Rectal smooth muscle tissue (tissue), 1 donor: ENCODE measurements around the gene SFSWAP.
A peak's percentile ranks its signal among the peaks of the same experiment; 100 is the strongest.
"Not testable (repeated sequence)": the region's sequence is repeated elsewhere in the genome, so short reads cannot be mapped to it uniquely, and the experiment has no call there.

ENCODE experiments used
- H3K27ac ChIP-seq: one replicate; pipeline ENCODE4 v1.7.0; 2013; ENCODE audit warnings: low read depth, low read length, inconsistent platforms
- H3K27me3 ChIP-seq: one replicate; pipeline ENCODE4 v1.7.0; 2013; ENCODE audit warnings: low read length; ENCODE audit not compliant: control insufficient read depth, insufficient read depth
- H3K36me3 ChIP-seq: one replicate; pipeline ENCODE4 v1.7.0; 2013; ENCODE audit warnings: low read length; ENCODE audit not compliant: control insufficient read depth, insufficient read depth
- H3K4me1 ChIP-seq: one replicate; pipeline ENCODE4 v1.7.0; 2013; ENCODE audit warnings: low read length; ENCODE audit not compliant: control insufficient read depth, insufficient read depth
- H3K4me3 ChIP-seq: one replicate; pipeline ENCODE4 v1.7.0; 2013; ENCODE audit warnings: low read length
- H3K9ac ChIP-seq: one replicate; pipeline ENCODE4 v1.7.0; 2013; ENCODE audit warnings: low read length

SFSWAP gene

GRCh38 chr12:131695968-131696367 is 14.9 kb upstream of the SFSWAP start:
- Histone ChIP-seq H3K4me1 (no peaks in the 10 kb centered on the region), H3K36me3 (no peaks in the 10 kb centered on the region), H3K27me3 (no peaks in the 10 kb centered on the region), H3K27ac (no peak overlapping the region), H3K9ac (no peak overlapping the region), H3K4me3 (no peak overlapping the region)

- H3K27me3 ChIP-seq, result no peaks in the 10 kb centered on the region
- no peak overlapping the region for H3K4me3 ChIP-seq
- no peak overlapping the region for H3K9ac ChIP-seq
- no peaks in the 10 kb centered on the region for H3K4me1 ChIP-seq
- no peaks in the 10 kb centered on the region for H3K36me3 ChIP-seq
- H3K27ac ChIP-seq, result no peak overlapping the region
Measured at GRCh38 chr12:131698286-131698685, 12.6 kb upstream of the SFSWAP start.

GRCh38 chr12:131699434-131699833 is 11.5 kb upstream of the SFSWAP start:
- H3K9ac ChIP-seq, result no peak overlapping the region
- H3K27me3 ChIP-seq, result no peaks in the 10 kb centered on the region
- no peak overlapping the region for H3K4me3 ChIP-seq
- no peak overlapping the region for H3K27ac ChIP-seq
- H3K4me1 ChIP-seq, result no peaks in the 10 kb centered on the region
- H3K36me3 ChIP-seq, result no peaks in the 10 kb centered on the region

GRCh38 chr12:131700271-131700670 is 10.6 kb upstream of the SFSWAP start:
- Histone ChIP-seq H3K27me3 (no peaks in the 10 kb centered on the region), H3K4me3 (no peak overlapping the region), H3K9ac (no peak overlapping the region), H3K27ac (no peak overlapping the region), H3K4me1 (no peaks in the 10 kb centered on the region), H3K36me3 (no peaks in the 10 kb centered on the region)

- Histone ChIP-seq H3K4me1 (no peaks in the 10 kb centered on the region), H3K4me3 (no peak overlapping the region), H3K9ac (no peak overlapping the region), H3K27ac (no peak overlapping the region), H3K27me3 (no peaks in the 10 kb centered on the region), H3K36me3 (no peaks in the 10 kb centered on the region)
Measured at GRCh38 chr12:131701705-131702572, 9.0 kb upstream of the SFSWAP start.

- H3K4me1 ChIP-seq, result no peaks in the 10 kb centered on the region
- H3K9ac ChIP-seq, result no peak overlapping the region
- H3K27me3 ChIP-seq, result no peaks in the 10 kb centered on the region
- H3K4me3 ChIP-seq, result no peak overlapping the region
- H3K27ac ChIP-seq, result no peak overlapping the region
- no peaks in the 10 kb centered on the region for H3K36me3 ChIP-seq
Measured at GRCh38 chr12:131702573-131702877, 8.4 kb upstream of the SFSWAP start.

GRCh38 chr12:131703161-131703560 is 7.7 kb upstream of the SFSWAP start:
- Histone ChIP-seq H3K36me3 (no peaks in the 10 kb centered on the region), H3K27ac (no peak overlapping the region), H3K4me1 (no peaks in the 10 kb centered on the region), H3K4me3 (no peak overlapping the region), H3K27me3 (no peaks in the 10 kb centered on the region), H3K9ac (no peak overlapping the region)

- no peak overlapping the region for H3K4me3 ChIP-seq
- H3K36me3 ChIP-seq, result no peaks in the 10 kb centered on the region
- H3K27ac ChIP-seq, result no peak overlapping the region
- H3K4me1 ChIP-seq, result no peaks in the 10 kb centered on the region
- peaks cover 2% of the 10 kb centered on the region for H3K27me3 ChIP-seq
- H3K9ac ChIP-seq, result no peak overlapping the region
Measured at GRCh38 chr12:131704509-131704908, 6.4 kb upstream of the SFSWAP start.

GRCh38 chr12:131706709-131707108 is 4.2 kb upstream of the SFSWAP start:
- H3K4me3 ChIP-seq, H3K27me3 ChIP-seq, H3K4me1 ChIP-seq, H3K27ac ChIP-seq, H3K9ac ChIP-seq, H3K36me3 ChIP-seq: not testable (repeated sequence)

GRCh38 chr12:131709226-131709625 is 1.7 kb upstream of the SFSWAP start:
- Histone ChIP-seq H3K4me3 (no peak overlapping the region), H3K27ac (no peak overlapping the region), H3K27me3 (peaks cover 2% of the 10 kb centered on the region), H3K36me3 (peaks cover 3% of the 10 kb centered on the region), H3K9ac (no peak overlapping the region), H3K4me1 (peaks cover 16% of the 10 kb centered on the region)

GRCh38 chr12:131711551-131712205 is 788 bp downstream of the SFSWAP start:
- Histone ChIP-seq H3K27me3 (peaks cover 2% of the 10 kb centered on the region), H3K27ac (no peak overlapping the region), H3K4me1 (peaks cover 16% of the 10 kb centered on the region), H3K9ac (peak overlapping the region; percentile 97), H3K36me3 (peaks cover 21% of the 10 kb centered on the region), H3K4me3 (peak overlapping the region; percentile 100)

GRCh38 chr12:131713349-131713748 is 2.5 kb downstream of the SFSWAP start:
- H3K27ac ChIP-seq, result no peak overlapping the region

GRCh38 chr12:131714759-131715158 is 3.9 kb downstream of the SFSWAP start:
- peaks cover 16% of the 10 kb centered on the region for H3K4me1 ChIP-seq
- H3K27me3 ChIP-seq, result no peaks in the 10 kb centered on the region
- H3K9ac ChIP-seq, result no peak overlapping the region
- no peak overlapping the region for H3K27ac ChIP-seq
- H3K36me3 ChIP-seq, result peaks cover 36% of the 10 kb centered on the region
- no peak overlapping the region for H3K4me3 ChIP-seq

More at GRCh38 chr12:131713349-131713748, 2.5 kb downstream of the SFSWAP start:
- Histone ChIP-seq H3K36me3 (peaks cover 22% of the 10 kb centered on the region), H3K9ac (no peak overlapping the region), H3K27me3 (peaks cover 2% of the 10 kb centered on the region), H3K4me3 (no peak overlapping the region), H3K4me1 (peaks cover 16% of the 10 kb centered on the region)
